NCI-H526 treated with DMSO at 0.1 percent for 48 hours (cell line): ENCODE data around the gene DEGS2.

Experiments used
- DNase-seq: peaks from one replicate; lab custom pipeline; 2025; lab: John Stamatoyannopoulos, UW

Gene DEGS2

DNA sequence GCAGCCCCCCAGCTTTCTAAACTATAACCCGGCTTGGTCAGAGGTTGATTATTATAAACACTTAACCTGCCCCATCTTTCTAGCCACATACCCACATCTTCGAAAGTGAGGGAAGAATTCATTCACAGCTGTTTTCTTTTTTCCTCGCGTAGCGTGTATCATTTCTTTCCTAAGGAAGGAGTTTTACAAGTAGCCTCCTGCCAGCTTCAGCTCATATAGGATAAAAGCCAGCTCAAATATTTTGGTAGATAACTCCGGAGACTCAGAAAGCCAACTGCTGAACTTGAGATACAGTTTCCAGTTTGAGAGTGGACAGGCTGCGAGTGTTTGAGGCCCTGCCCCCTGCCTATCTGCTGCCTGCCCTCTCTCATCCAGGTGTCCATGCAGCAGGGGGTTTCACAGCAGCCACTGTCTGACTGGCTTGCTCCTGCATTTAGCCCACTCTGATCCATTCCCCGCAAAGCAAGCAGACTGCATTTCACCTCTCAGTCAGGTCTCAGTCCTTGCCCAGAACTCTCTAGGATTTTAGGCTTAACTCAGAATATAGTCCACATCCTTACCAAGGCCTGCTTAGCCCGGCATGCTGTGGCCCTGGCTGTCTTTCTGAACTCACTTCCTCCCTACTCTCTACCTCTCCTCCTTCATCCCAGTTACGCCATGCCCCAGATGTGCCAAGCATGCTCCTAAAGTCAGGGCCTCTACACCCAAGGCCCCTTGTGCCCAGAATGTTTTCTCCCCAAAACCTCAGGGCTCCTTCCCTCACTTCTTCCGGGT, 47.3 kb downstream of the DEGS2 start:
- no peak for DNase-seq

DNA sequence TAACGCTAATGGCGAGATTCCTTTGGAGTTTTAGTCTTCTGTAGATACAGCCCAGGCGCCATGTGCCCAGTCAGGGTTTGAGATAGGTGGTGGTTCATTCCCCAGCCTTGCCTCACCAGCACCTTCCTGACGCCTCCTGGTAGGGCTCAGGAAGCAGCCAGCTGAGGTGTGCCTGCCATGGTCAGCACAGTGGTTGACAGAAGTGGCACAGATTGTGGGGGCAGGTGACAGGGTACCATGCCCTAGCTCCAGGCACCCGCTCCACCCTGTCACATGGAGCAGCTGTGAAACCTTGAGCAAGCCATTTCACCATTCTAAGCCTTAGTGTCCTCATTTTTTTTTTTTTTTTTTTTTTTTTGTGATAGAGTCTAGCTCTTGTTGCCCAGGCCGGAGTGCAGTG, 48.6 kb downstream of the DEGS2 start:
- DNase-seq: no peak

GRCh38 chr14:100109594-100109955, 49.9 kb downstream of the DEGS2 start:
- DNase-seq: no peak

DNA sequence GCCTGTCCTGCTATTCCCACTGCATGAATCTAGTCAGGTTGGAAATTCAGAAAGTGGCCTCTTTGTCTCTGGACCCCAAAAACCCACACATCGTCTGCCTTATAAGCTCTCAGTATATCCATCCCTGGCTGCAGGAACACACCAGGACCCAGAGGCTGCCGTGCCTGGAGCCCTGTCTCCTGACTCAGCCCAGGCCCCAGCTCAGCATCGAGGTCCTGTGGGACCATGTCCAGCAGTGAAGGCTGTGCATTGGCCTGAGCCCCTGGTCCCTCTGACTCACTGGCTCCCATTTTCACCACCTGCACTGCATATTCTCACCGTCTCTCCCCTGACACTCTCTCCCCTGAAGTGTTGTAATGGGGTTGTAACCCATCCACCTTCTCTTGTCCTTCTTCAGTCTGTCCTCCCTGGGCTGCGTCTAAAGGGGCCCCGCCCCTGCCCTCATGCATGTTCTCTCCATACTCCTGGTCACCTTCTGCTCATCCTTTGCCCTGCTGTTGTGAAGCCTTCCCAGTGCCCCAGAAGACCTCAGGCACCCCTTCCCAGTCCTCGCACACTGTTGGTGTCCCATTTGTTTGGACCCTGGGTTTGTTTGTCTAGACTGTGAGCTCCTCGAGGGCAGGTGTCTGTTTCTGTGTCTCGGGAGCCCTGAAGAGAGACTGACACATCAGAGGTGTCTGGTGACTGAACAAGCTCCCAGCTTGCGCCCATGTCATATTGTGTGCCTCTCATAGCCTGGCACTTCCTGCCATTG, 50.4 kb downstream of the DEGS2 start:
- DNase-seq: no peak

- peak; percentile 36 for DNase-seq
Observed at GRCh38 chr14:100108042-100108825, 51.2 kb downstream of the DEGS2 start.

- DNase-seq: no peak
Observed at GRCh38 chr14:100107236-100107635, 52.2 kb downstream of the DEGS2 start.

DNA sequence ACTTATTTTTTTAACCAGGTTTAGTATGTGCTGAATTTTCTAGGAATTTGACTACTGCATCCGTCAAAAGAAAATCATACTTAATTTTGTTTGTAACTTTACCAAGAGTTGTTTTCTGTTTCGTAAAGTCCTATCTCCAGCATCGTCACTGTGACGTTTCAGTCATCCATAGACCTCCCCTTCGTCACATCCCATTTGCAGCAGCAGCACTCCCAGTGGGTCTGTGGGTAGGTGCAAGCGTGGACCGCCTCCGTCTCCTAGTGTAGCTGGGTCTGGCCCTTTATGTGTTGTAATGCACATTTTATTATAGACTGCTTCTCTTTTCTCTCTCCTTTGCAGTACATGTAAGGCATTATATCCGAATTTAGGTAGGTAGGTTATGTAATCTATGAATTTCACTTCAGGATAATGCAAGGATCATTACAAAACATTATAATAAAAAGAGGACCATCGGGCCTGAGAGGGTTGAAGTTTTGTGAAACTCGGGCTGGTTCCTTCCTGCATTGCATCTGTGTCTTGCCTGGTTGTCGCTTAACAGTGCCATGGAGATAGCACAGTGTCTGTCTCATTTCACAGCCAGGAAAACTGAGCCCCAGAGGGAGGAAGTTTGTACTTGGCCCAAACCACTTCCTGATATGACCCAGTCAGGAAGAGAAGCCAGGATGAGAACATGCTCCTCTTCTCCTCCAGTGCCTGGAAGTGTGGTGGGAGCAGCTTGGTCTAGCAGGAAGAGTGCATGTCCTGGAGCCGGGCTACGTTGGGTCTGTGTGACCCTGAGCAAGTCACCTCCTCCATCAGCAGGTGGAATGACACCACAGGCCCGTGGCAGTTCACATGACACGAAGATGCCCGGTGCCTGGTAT, 53.0 kb downstream of the DEGS2 start:
- DNase-seq: no peak

DNA sequence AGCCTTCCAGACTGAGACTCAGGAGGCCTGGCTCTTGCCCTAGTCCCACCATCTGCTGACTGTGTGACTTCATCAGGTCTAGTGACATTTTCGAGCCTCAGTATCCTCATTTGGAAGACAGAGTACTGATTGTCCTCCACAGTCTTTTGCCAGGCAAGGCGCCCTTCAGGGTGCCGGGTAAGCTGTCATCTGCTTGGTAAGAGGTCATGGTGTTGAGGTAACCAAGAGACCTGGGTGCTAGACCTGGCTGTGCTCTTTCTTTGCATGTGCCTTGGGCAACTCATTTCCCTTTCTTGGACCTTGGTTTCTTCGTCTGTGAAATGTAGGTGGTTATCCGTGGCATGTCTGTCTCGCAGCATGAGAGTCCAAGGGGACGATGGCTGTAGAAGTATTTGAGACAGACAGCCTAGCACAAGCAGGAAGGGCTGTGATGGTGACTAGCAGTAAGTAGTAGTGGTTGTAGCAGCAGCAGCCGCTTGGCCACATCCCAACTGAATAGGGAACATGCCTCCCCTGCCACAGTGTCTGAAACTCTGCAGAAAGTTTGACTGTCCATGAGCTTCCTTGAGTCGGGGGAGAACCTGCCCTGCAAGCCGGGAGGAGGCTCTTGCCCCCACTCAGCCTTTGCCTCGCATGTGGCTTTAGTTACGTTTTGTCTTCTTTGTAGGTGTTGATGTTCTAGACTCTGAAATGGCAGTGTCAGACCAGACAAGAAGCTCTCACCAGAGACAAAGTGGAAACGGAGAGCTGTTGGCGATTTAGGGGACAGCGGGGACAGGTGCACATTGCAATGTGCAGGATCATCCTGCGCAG, 53.9 kb downstream of the DEGS2 start:
- no peak for DNase-seq

GRCh38 chr14:100104523-100105300, 54.7 kb downstream of the DEGS2 start:
- DNase-seq: no peak

GRCh38 chr14:100104006-100104352, 55.5 kb downstream of the DEGS2 start:
- DNase-seq: no peak

- no peak for DNase-seq
Observed at GRCh38 chr14:100103250-100104005, 56.0 kb downstream of the DEGS2 start.

DNA sequence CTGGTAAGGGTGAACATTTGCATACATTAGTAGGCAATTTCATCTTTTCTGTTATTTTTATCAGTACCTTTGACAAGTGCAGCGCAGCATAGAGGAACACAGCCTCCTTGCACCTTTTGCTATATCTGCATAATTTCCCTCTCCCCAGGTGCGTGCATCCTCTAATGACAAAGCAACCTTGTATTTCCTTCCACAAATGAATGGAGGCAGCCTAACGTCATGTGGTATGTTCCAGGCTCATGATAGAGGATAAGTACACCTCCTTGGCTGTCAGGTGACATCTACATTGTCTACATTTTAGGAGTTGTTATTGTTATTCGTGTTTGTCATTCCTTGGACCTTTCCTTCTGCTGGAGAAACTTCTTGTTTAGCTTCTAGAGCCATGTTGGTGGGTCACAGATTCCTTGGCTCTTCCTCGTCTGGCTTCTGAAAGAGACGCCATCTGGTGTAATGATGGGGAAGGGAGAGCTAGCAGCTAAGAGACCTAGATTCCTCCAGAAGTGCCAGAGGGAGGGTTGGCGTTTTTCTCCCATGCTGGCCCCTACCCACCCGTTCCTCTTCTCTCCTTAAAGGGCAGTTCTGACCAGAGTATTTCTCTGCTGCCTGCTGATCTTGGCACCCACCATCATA, 57.2 kb downstream of the DEGS2 start:
- no peak for DNase-seq

- DNase-seq: no peak
Observed at GRCh38 chr14:100100032-100100703, 59.3 kb downstream of the DEGS2 start.

- DNase-seq: no peak
Observed at GRCh38 chr14:100098171-100098570, 61.3 kb downstream of the DEGS2 start.

DNA sequence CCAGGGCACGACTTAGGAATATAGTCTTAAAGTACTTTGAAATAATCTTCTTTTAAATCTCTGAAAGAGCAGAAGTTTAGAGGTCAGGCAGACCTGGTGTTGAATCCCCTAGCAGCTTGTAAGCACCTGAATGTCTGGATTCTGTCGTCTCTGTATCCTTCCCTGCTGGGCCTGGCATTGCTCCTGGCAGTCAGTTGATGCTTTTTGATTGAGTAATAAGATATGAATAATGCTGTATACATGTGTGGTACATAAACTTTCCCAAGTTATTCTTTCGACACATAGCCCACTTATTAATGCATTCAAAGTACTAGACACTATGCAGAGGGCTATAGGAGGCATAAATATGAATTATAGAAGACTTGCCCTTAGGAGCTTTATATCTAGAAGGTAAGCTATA, 62.8 kb downstream of the DEGS2 start:
- no peak for DNase-seq
